KBM-7 (cell line): ENCODE results near the gene SPIRE1.

Experiments
- DNase-seq: peaks from one replicate; pipeline ENCODE4 v3.0.0-alpha.2; 2015
- in situ Hi-C: fragments of 300-500 bp; cut with MboI; formaldehyde crosslinking; loops from 2 replicates; pipeline ENCODE4 v1.14.3; 2020; ENCODE audit warnings: low sequenced_read_pairs, low pct_unique_long_range_greater_than_20kb, mixed read lengths

The SPIRE1 gene

GRCh38 chr18:12657684-12658425 is at the start of gene SPIRE1:
Gene SPIRE1 (minus strand): TSS chr18:12658107. CDS start chr18:12657866, 241 bp downstream.
- DNase-seq: peak; percentile 51
- in situ Hi-C loops: loop anchor here (25.0 kb wide), 2 partner anchors 121 to 271 kb away; partner anchors contain the start of gene AFG3L2

DNA sequence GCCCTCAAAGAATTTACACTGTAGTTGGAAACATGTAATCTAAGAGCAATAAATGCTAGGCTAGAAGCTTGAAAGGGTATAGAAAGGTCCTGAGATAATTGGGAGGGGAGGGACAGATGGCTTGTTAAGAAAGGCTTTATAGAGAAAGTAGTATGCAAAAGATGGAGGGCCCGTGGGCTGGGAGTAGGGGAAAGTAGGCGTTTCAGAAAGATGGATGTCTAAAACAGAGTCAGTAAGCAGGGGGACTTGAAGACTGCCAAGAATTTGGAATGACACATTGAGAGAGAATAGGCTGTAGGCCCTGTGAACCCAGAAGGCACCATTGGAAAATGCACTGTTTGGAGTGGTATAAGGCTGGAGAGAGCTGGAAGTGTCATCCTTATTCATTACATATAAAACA is 45.8 kb upstream of the SPIRE1 start:
- DNase-seq: peak; percentile 38
- in situ Hi-C loops: no loop called here

DNA sequence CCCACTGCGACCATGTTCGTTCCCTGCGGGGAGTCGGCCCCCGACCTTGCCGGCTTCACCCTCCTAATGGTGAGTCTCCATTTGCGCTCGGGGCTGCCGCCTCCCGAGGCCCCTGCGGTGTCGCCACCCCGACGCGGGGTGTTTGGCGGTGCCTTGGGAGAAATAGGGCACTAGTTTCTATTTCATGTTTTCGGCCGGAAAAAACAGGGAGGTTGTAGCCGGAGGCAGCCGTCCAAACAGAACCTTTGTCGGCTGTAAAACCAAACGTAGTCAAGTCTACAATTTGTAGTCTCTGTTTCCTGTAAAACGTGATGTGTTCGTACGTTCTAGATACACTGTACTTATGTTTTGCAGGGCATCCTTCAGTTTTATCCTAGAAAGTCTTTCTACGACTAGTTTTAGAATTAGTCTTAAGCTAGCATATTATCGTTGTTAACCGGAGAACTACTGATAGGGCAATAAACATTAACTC is 45.2 kb upstream of the SPIRE1 start:
- peak; percentile 23 for DNase-seq
- in situ Hi-C loops: no loop called here

GRCh38 chr18:12702221-12703095 is 44.6 kb upstream of the SPIRE1 start, which contains the start of the genes CEP76 and PSMG2:
Gene CEP76 (minus strand): TSS chr18:12702723. CDS start chr18:12702548, 175 bp downstream.
Gene PSMG2 (plus strand): TSS chr18:12703042. CDS start chr18:12703108, 66 bp downstream.
- in situ Hi-C loops: no loop called here
- DNase-seq: peak; percentile 94

GRCh38 chr18:12701161-12701560 is 43.3 kb upstream of the SPIRE1 start:
- in situ Hi-C loops: no loop called here
- no peak for DNase-seq

DNA sequence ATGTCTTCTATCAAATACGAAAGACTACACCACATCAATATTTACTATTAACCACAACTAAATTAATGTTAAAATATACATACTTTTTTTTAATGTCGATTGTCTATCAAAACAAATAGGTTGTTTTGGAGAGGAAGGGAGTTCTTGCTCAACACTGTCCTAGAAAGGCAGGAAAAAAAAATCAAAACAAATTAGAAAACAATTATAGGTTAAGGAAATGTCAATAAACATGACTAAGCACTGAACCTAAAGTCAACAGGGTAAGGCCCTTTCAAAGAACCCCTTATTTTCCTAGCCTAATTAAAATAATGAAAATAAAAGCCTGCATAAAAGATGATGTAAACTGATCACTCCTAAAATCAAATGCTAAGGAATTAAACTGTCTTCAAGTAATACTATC is 41.8 kb upstream of the SPIRE1 start:
- no peak for DNase-seq
- in situ Hi-C loops: no loop called here

DNA sequence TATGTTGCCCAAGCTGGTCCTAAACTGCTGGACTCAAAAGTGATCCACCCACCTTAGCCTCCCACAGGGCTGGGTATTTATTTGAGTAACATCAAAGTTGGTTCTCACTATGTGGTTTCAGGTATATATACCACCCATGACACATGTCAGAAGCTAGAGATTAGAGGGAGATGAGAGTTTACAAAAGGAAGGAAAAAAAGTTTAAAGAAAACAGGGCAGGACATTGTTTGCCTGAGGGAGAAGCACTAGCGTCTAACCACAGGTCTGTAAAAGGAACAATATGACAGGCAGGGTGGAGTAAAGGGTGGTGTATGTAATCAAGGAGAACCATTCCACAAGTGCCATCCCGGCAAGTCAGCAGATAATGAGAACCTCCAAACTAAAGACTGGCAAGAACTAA is 36.1 kb upstream of the SPIRE1 start:
- no peak for DNase-seq
- in situ Hi-C loops: no loop called here

DNA sequence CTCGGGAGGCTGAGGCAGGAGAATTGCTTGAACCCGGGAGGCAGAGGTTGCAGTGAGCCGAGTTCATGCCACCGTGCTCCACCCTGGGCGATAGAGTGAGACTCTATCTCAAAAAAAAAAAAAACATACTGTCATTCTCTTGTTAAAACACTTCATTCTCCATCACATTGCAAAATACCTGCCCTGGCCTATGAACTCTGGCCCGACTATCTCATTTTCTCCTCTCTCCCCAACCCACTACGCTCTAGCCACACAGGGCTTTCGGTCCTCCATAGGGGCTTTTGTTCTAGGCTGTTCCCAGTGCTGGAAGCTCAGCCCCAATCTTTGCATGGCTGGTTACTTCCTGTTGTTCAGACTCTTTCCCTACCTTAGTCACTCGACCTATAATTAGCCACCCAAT is 34.3 kb upstream of the SPIRE1 start:
- in situ Hi-C loops: no loop called here
- no peak for DNase-seq

DNA sequence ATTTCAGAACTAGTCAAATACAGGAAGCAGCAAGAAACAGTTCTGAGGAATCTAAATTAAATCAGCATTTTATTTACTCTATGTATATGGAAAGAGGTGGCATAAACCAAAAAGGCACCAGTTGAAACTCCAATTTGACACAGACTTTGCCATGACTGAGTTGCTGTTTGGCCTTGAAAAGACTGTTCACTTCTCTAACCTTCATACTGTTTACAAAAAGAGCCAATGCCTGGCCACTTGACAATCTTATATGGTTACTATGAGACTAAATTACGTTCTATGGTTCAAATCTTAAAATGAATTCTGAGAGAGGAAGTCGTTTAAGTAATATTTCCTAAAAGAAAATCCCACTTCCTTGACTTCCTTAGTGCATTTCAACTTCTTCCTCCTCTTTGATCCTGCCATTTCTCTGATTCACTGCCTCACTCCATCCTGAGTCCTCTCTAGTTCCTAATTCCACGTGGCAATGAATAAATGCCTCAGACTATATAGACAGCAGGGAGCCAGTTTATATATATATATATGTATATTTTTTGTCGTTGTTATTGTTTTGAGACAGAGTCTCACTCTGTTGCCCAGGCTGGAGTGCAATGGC is 31.4 kb upstream of the SPIRE1 start:
- in situ Hi-C loops: no loop called here
- no peak for DNase-seq

DNA sequence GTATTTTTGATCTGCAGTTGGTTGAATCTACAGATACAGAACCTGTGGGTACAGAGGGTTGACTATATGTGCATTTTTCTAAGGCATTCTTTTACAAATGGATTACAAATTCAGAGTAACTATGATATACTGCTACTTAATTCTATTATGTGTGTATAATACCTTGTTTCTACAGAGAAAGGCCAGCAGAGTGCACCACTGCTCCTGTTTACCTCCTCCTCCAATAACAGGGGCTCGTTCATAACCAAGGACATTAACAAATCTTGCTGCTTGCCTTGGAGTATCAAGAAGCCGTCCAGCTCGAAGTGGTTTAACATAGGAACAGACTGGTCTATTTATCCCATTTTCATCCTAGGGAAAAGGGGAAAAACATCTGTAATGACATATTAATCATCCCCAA is 28.2 kb upstream of the SPIRE1 start:
- in situ Hi-C loops: no loop called here
- peak; percentile 40 for DNase-seq

DNA sequence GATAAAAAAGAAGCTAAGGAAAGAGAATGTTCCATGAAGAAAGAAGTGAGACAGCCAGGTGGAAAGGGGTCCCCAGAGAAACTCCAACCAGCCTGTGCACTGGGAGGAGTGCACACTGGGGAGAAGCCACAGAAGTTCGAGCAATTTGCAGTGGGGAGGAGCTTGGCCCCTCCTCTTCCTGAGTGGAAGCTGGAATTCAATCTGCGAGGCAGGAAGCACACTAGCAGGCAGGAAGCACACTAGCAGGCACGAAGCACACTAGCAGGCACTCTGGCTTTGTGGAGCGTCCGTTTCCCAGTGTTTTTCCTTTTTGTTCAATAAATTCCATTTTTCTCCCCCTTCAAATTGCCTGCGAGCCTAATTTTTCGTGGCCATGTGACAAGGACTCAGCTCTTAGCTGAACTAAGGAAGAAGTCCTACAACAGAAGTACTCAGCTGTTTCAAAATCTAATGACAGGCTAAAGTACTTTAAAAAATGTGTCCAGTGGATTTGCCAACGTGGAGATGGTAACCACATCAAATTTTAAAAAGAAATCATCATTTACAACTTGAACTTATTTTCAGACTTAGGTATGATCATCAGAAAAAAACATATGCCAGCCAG is 21.4 kb upstream of the SPIRE1 start:
- in situ Hi-C loops: no loop called here
- DNase-seq: peak; percentile 83

- in situ Hi-C loops: loop anchor here (25.0 kb wide), 2 partner anchors 131 to 281 kb away; partner anchors contain the start of gene AFG3L2
- DNase-seq: no peak
Measured at GRCh38 chr18:12668041-12668440, 10.1 kb upstream of the SPIRE1 start.

DNA sequence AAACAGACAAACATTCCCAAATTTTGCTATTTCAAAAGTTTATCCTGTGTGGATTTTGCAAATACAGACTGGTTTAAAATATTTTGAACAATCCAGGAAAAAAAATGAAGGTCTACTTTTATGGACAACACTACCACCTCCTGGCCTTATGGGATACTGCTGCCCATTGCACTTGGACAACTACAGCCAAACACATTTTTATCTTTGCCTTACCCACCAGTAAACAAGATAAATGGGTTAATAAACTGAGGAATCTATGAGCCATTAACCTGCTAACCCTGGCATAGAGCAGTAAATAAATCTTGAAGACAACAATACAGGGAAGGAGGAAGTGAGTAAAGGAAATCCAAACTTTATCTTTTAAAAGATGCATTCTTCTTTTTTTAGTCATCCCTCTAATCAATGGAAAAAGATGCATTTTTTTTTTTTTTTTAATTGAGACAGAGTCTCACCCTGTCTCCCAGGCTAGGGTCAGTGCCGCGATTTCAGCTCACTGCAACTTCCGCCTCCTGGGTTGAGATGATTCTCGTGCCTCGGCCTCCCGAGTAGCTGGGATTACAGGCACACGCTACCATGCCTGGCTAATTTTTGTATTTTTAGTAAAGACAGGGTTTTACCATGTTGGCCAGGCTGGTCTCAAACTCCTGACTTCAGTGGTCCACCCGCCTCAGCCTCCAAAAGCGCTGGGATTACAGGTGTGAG is 2.1 kb upstream of the SPIRE1 start:
- in situ Hi-C loops: loop anchor here (25.0 kb wide), 2 partner anchors 123 to 273 kb away; partner anchors contain the start of gene AFG3L2
- DNase-seq: peak; percentile 84

DNA sequence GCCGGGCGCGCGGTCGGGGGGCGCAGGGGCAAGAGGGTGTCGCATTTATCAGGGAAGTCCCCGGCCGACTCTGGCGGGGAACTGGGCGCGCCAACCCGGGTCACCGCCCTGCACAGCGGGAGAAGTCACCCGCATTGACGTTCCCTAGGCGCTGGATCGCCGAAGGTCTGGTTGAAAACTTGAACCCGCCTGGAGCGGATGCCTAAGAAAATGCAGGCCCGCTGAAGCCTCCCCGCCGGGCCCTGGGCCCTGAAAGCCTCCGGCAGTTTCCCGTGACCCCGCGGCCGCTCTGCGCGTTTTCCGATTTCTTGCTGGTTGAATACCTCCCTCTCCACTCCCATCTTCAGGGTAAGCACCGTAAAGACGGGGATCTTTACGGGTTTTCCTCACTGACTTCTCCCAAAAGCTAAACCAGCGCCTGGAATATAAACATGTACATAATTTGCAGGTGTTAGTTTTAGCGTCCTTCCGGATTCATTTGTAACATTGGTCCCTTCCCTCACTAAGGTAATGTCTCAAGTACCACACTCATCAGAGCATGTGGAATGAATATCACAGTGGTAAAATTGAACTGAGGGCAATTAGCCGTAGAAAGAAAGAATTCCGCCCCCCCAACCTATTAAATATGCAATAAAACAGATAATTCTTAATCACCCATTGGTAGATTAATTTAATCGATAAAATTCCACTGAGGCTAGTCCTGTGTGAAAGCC is 675 bp upstream of the SPIRE1 start:
- in situ Hi-C loops: loop anchor here (25.0 kb wide), 2 partner anchors 121 to 271 kb away; partner anchors contain the start of gene AFG3L2
- DNase-seq: peak; percentile 62

DNA sequence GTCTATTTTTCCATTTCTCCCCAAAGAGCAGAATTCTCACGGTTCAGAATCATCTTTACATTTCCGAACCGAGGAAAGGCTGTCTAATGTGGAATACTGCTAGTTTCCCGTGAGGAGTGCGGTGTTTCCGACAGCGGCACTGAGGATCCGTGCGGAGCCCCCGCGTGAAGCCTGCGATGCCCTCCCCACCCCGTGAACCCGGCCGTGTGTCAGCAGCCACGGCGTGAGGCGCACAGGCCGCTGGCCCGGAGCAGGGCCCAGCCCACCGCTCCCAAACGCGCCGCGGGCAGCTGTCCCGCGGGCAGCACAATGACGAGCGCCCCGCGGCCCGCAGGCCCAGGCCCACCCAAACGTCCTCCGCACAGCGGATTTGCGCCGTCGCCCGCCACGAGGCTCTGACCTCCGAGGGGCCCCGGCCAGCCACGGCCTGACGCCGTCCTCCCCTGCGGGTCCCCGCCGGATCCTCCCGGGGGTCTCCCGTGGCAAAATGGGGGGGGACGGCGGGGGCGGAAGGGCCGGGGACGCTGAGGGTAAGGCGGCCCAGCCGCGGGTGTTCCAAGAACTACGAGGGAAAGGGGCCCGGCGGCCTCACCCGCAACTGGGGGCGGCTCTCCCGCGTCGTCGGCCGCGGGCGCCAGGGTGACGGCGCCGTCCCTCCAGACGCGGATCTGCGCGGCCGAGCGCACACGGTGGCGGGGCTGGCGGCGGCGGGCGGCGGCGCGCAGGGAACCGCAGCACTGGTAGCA is 796 bp downstream of the SPIRE1 start:
- peak; percentile 32 for DNase-seq
- in situ Hi-C loops: loop anchor here (25.0 kb wide), 2 partner anchors 120 to 270 kb away; partner anchors contain the start of gene AFG3L2

DNA sequence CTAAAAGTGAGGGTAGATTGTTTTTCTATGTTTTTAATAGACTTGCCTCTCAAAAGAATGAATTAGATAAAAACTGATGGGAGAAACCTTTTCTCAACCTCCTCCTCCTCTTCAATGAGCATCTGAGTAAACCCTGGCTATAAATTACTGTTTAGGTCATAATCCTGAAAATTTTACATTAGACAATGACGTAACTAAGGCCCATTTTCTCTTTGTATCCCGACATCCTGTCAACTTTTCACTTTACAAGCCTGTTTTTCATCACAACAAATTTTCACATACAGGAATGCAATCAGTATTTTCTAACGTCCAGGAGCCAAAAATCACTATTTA is 1.3 kb downstream of the SPIRE1 start:
- in situ Hi-C loops: loop anchor here (25.0 kb wide), 2 partner anchors 119 to 269 kb away; partner anchors contain the start of gene AFG3L2
- no peak for DNase-seq

GRCh38 chr18:12654971-12655370 is 2.9 kb downstream of the SPIRE1 start:
- in situ Hi-C loops: loop anchor here (25.0 kb wide), 2 partner anchors 118 to 268 kb away; partner anchors contain the start of gene AFG3L2
- DNase-seq: no peak
